ENCODE results near the gene GALNT1.

GRCh38 chr18:35646449-35646848 lies 64.9 kb downstream of the GALNT1 start:
- TF ChIP-seq CTCF (IDR thresholded peaks at IDR 0.05): no peak
- TF ChIP-seq POLR2A (IDR thresholded peaks at IDR 0.05): no peak
